GM23338 (cell line): Measurements from ENCODE around the gene HAUS2. TPM values are rescaled to one million over a fixed set of nuclear protein-coding genes. Genes with fewer than 3 reads are reported as not detected.

Experiments used
- ATAC-seq: fragments of 200-7000 bp; cut with Tn5 transposase; 3 replicates; pipeline ENCODE4 v1.9.1; 2020
- DNase-seq: peaks from one replicate; pipeline ENCODE4 v3.0.0-alpha.2; 2015; ENCODE audit warnings: low spot score
- H2AFZ ChIP-seq: fragments of 200-600 bp; sonication (generic); 2 replicates; pipeline ENCODE4 v1.8.0; 2016; ENCODE audit warnings: antibody characterized with exemption, mild to moderate bottlenecking, moderate library complexity
- H3F3A ChIP-seq: fragments of 200-600 bp; sonication (generic); replicated peaks from 2 replicates; pipeline ENCODE4 v1.8.0; 2017; ENCODE audit warnings: antibody characterized with exemption, mixed run types, low read depth
- H3K27ac ChIP-seq: fragments of 200-600 bp; sonication (generic); 2 replicates; pipeline ENCODE4 v1.6.1; 2016; ENCODE audit warnings: low read depth
- H3K27me3 ChIP-seq: fragments of 200-600 bp; sonication (generic); 2 replicates; pipeline ENCODE4 v1.8.0; 2016; ENCODE audit warnings: mild to moderate bottlenecking, mixed run types, moderate library complexity; ENCODE audit not compliant: insufficient read depth
- H3K36me3 ChIP-seq: fragments of 200-600 bp; sonication (generic); 2 replicates; pipeline ENCODE4 v1.8.0; 2016; ENCODE audit warnings: mild to moderate bottlenecking; ENCODE audit not compliant: insufficient read depth
- H3K4me1 ChIP-seq: fragments of 200-600 bp; sonication (generic); 2 replicates; pipeline ENCODE4 v1.8.0; 2016; ENCODE audit warnings: mild to moderate bottlenecking, moderate library complexity; ENCODE audit not compliant: insufficient read depth
- H3K4me2 ChIP-seq: fragments of 200-600 bp; sonication (generic); 2 replicates; pipeline ENCODE4 v1.7.1; 2017; ENCODE audit warnings: mixed run types
- H3K4me3 ChIP-seq: fragments of 200-600 bp; sonication (generic); 2 replicates; pipeline ENCODE4 v1.6.1; 2016; ENCODE audit warnings: mixed run types
- H3K79me2 ChIP-seq: fragments of 200-600 bp; sonication (generic); replicated peaks from 2 replicates; pipeline ENCODE4 v1.8.0; 2017; ENCODE audit warnings: mild to moderate bottlenecking; ENCODE audit not compliant: insufficient read depth
- H3K9me2 ChIP-seq: fragments of 200-600 bp; sonication (generic); 2 replicates; pipeline ENCODE4 v1.8.0; 2017; ENCODE audit not compliant: insufficient read depth
- H4K20me1 ChIP-seq: fragments of 200-600 bp; sonication (generic); replicated peaks from 2 replicates; pipeline ENCODE4 v1.8.0; 2017; ENCODE audit warnings: mild to moderate bottlenecking; ENCODE audit not compliant: insufficient read depth
- H3K27ac Mint-ChIP-seq: 2 replicates; pipeline ENCODE4 v1.8.0; 2020; ENCODE audit warnings: inconsistent platforms, mild to moderate bottlenecking, moderate library complexity, mixed read lengths
- H3K27me3 Mint-ChIP-seq: 3 replicates; pipeline ENCODE4 v1.8.0; 2022; ENCODE audit warnings: low read depth, mild to moderate bottlenecking, moderate library complexity, mixed read lengths, inconsistent platforms; ENCODE audit not compliant: insufficient read depth, poor library complexity
- H3K36me3 Mint-ChIP-seq: 3 replicates; pipeline ENCODE4 v1.8.0; 2021; ENCODE audit warnings: low read depth, mild to moderate bottlenecking, inconsistent platforms, moderate library complexity, mixed read lengths
- H3K4me1 Mint-ChIP-seq: 3 replicates; pipeline ENCODE4 v1.8.0; 2020; ENCODE audit warnings: mild to moderate bottlenecking, inconsistent platforms, mixed read lengths
- H3K4me3 Mint-ChIP-seq: 3 replicates; pipeline ENCODE4 v1.8.0; 2021; ENCODE audit warnings: moderate library complexity, mild to moderate bottlenecking, inconsistent platforms, mixed read lengths
- H3K9me3 Mint-ChIP-seq: 3 replicates; pipeline ENCODE4 v1.8.0; 2020; ENCODE audit warnings: moderate library complexity, mild to moderate bottlenecking, inconsistent platforms, mixed read lengths
- CREB1 ChIP-seq: fragments of 250-450 bp; sonication (Bioruptor Pico); IDR thresholded peaks from 2 replicates; pipeline ENCODE4 v1.5.0; 2020; ENCODE audit warnings: low read depth, mild to moderate bottlenecking, moderate library complexity
- CTCF ChIP-seq, 2 experiments: fragments of 200-600 bp in 1 of 2; sonication (generic) in 1 of 2; conservative IDR thresholded peaks; 2 replicates each; pipeline versions ENCODE4 v1.5.1 to v1.6.1; 2016 to 2017; ENCODE audit warnings: antibody characterized with exemption in 2 of 2, low read depth in 2 of 2, mild to moderate bottlenecking in 2 of 2, moderate library complexity in 1 of 2
- EZH2phosphoT487 ChIP-seq: fragments of 200-600 bp; sonication (generic); IDR thresholded peaks from one replicate; pipeline ENCODE4 v1.8.1; 2018; ENCODE audit warnings: antibody characterized with exemption; ENCODE audit not compliant: unreplicated experiment
- NANOG ChIP-seq: IDR thresholded peaks from 2 replicates; pipeline ENCODE4 v1.6.1; 2016; ENCODE audit warnings: antibody characterized with exemption, borderline replicate concordance
- ZNF331 ChIP-seq: fragments of 250-450 bp; sonication (Bioruptor Pico); IDR thresholded peaks from 2 replicates; pipeline ENCODE4 v1.5.0; 2020; ENCODE audit warnings: low read depth, mild to moderate bottlenecking, moderate library complexity
- polyA plus RNA-seq: library from polyadenylated mRNA; unstranded; fragments of >200 nt; fragmentation: Nextera tagmentation; extraction: Ambion mirVana; gene quantifications from 2 replicates; pipeline ENCODE4 v1.2.1, GENCODE V29; 2016
- total RNA-seq: library from RNA; depleted of rRNA; stranded (reverse); fragments of >200 nt; shearing (Covaris generic); gene quantifications from 2 replicates; pipeline ENCODE4 v1.2.3, GENCODE V29; 2014

HAUS2 gene
- total and polyA plus RNA-seq, 2 experiments from 2014 or later, result 30.9 to 32.7 TPM

DNA sequence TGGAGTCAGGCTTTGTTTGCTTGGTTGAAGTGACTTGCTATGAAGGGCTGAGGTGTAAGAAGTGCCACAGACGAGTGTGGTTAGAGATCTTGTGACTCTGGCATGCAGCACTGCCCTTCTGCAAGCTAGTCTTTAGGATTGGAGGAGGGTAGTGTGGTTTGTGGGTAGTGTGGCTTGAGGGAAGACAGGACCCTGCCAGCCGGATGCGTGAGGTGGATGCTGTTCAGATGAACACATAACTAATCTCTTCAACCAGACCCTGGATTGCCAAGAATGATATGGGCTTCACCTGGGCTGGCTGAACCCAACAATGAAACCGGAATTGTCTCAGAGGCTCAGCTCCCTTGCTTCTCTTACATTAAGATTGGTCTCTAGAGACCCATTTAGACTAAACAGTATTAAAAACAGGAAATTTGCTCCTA is 59.5 kb downstream of the HAUS2 start:
- H3F3A ChIP-seq, result no peaks in the 10 kb centered on the region
- H3K4me2 ChIP-seq, result no peak overlapping the region
- no peaks in the 10 kb centered on the region for H3K9me3 Mint-ChIP-seq
- no peaks in the 10 kb centered on the region; the same call in 1 of the 2 replicates for H4K20me1 ChIP-seq
- ATAC-seq (no peak), DNase-seq (no peak)
- no peaks in the 10 kb centered on the region for H3K4me1 Mint-ChIP-seq
- no peaks in the 10 kb centered on the region for H3K4me1 ChIP-seq
- H3K36me3 ChIP-seq, result no peaks in the 10 kb centered on the region
- H3K27me3 ChIP-seq, result no peaks in the 10 kb centered on the region
- H3K27ac ChIP-seq, result no peak overlapping the region
- H3K27me3 Mint-ChIP-seq, result peaks cover 1% of the 10 kb centered on the region
- no peak overlapping the region for H3K4me3 Mint-ChIP-seq
- TF ChIP-seq EZH2phosphoT487 (no peak), ZNF331 (CRISPR knock-in tag) (no peak)
- H2AFZ ChIP-seq, result no peak overlapping the region
- H3K9me2 ChIP-seq, result no peaks in the 10 kb centered on the region; the same call in 1 of the 2 replicates
- no peaks in the 10 kb centered on the region for H3K36me3 Mint-ChIP-seq
- no peaks in the 10 kb centered on the region for H3K79me2 ChIP-seq
- no peak overlapping the region for H3K4me3 ChIP-seq
- no peak overlapping the region for H3K27ac Mint-ChIP-seq

DNA sequence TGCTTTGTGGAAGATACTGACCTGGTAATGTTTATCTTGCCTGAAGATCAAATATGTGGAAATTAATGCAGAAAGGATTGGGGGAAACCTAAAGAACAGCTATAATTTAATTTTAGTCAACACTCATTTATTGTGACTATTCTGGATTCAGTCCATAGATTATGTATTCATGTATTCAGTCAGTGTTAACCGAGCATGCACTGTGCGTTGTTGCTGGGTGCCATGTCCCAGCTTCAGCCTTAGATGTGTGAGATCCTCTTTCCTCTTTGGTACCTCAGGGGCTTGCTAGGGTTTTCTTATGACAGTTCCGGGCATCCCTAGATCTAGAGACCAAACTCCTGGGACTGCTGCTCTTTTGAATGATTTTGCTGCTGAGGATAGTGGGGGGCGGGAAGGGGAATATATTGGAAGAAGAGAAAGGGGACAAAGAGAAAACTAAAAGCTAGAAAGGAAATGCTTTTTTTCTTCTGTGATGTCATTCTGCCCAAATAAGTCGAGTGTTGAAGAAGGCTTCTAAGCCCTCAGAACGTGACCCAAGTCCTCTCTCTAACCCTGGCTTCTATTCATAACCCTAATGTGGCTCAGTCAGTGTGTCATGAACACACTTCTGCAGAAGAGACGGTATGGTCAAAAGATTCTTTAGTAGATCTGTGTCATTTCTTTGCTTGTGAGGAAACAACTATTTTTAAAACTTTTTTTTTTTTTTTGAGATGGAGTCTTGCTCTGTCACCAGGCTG is 60.3 kb downstream of the HAUS2 start:
- H4K20me1 ChIP-seq, result no peaks in the 10 kb centered on the region; the same call in none of the 2 replicates
- H3K4me3 Mint-ChIP-seq, result no peak overlapping the region
- no peak overlapping the region for H3K4me2 ChIP-seq
- no peaks in the 10 kb centered on the region; the same call in 1 of the 2 replicates for H3K9me2 ChIP-seq
- no peaks in the 10 kb centered on the region for H3K36me3 ChIP-seq
- no peaks in the 10 kb centered on the region for H3K36me3 Mint-ChIP-seq
- ATAC-seq, result no peak
- no peak overlapping the region for H3K4me3 ChIP-seq
- no peaks in the 10 kb centered on the region for H3K9me3 Mint-ChIP-seq
- no peak for TF ChIP-seq CREB1 (CRISPR knock-in tag)
- no peak for TF ChIP-seq NANOG
- no peak for TF ChIP-seq CTCF (conservative IDR thresholded peaks at IDR 0.05; ENCODE audit: low read depth in 2 of 2)
- H3K27me3 ChIP-seq, result no peaks in the 10 kb centered on the region
- no peak overlapping the region for H2AFZ ChIP-seq
- no peak overlapping the region for H3K27ac Mint-ChIP-seq
- no peak overlapping the region for H3K27ac ChIP-seq
- no peaks in the 10 kb centered on the region for H3F3A ChIP-seq
- H3K4me1 ChIP-seq, result no peaks in the 10 kb centered on the region
- no peak for DNase-seq
- no peaks in the 10 kb centered on the region for H3K79me2 ChIP-seq
- peaks cover 1% of the 10 kb centered on the region for H3K27me3 Mint-ChIP-seq
- no peaks in the 10 kb centered on the region for H3K4me1 Mint-ChIP-seq

- Histone ChIP-seq H4K20me1 (no peaks in the 10 kb centered on the region; the same call in 1 of the 2 replicates), H3K4me1 (no peaks in the 10 kb centered on the region), H3K4me2 (no peak overlapping the region), H3K27me3 (no peaks in the 10 kb centered on the region), H2AFZ (no peak overlapping the region), H3K9me2 (no peaks in the 10 kb centered on the region; the same call in 1 of the 2 replicates), H3K4me3 (no peak overlapping the region), H3F3A (no peaks in the 10 kb centered on the region), H3K36me3 (no peaks in the 10 kb centered on the region), H3K79me2 (no peaks in the 10 kb centered on the region), H3K27ac (no peak overlapping the region)
- no peaks in the 10 kb centered on the region for H3K36me3 Mint-ChIP-seq
- TF ChIP-seq CTCF (conservative IDR thresholded peaks at IDR 0.05; ENCODE audit: low read depth in 2 of 2), result no peak
- no peaks in the 10 kb centered on the region for H3K4me1 Mint-ChIP-seq
- no peak overlapping the region for H3K4me3 Mint-ChIP-seq
- no peak overlapping the region for H3K27ac Mint-ChIP-seq
- no peak for DNase-seq
- no peak for ATAC-seq
- H3K9me3 Mint-ChIP-seq, result no peaks in the 10 kb centered on the region
- H3K27me3 Mint-ChIP-seq, result peaks cover 1% of the 10 kb centered on the region
Measured at GRCh38 chr15:42611532-42611931, 62.9 kb downstream of the HAUS2 start.
